Keratinocyte (primary cell): ENCODE results near the gene MYRIP. TPM values are rescaled to one million over a fixed set of nuclear protein-coding genes. Genes with fewer than 3 reads are reported as not detected.

Experiments used
- DNase-seq: peaks from one replicate; pipeline ENCODE4 v3.0.0-alpha.2; 2011; ENCODE audit warnings: low read depth, missing footprints, low spot score
- FAIRE-seq: peaks from 2 replicates; lab custom pipeline; 2011; peaks lifted over from hg19 to GRCh38; lab: Jason Lieb, UNC
- H2AFZ ChIP-seq: 2 replicates; pipeline ENCODE4 v1.6.0; 2012; ENCODE audit warnings: low read length, control low read depth, inconsistent platforms; ENCODE audit not compliant: control insufficient read depth
- H3K27ac ChIP-seq: 2 replicates; pipeline ENCODE4 v1.5.1; 2011; ENCODE audit warnings: low read length; ENCODE audit not compliant: control insufficient read depth, insufficient read depth
- H3K27me3 ChIP-seq: 3 replicates; pipeline ENCODE4 v1.6.0; 2011; ENCODE audit warnings: low read length; ENCODE audit not compliant: control insufficient read depth, insufficient read depth; ENCODE audit errors: extremely low read depth
- H3K36me3 ChIP-seq, 2 experiments: 2 replicates in 1 of 2; 3 replicates in 1 of 2; pipeline ENCODE4 v1.5.1; 2011; ENCODE audit warnings: low read length in 2 of 2, mild to moderate bottlenecking in 1 of 2; ENCODE audit not compliant: control insufficient read depth in 2 of 2, insufficient read depth in 2 of 2; ENCODE audit errors: extremely low read depth in 1 of 2
- H3K4me1 ChIP-seq: 3 replicates; pipeline ENCODE4 v1.5.1; 2011; ENCODE audit warnings: low read length; ENCODE audit not compliant: control insufficient read depth, insufficient read depth; ENCODE audit errors: extremely low read depth
- H3K4me2 ChIP-seq: 3 replicates; pipeline ENCODE4 v1.6.0; 2011; ENCODE audit warnings: low read depth, low read length; ENCODE audit not compliant: control insufficient read depth, insufficient read depth; ENCODE audit errors: extremely low read depth
- H3K4me3 ChIP-seq, 3 experiments: fragments of 200-600 bp in 1 of 3; sonication (generic) in 1 of 3; 2 replicates in 2 of 3; 3 replicates in 1 of 3; pipeline ENCODE4 v1.5.1; 2011 to 2016; ENCODE audit warnings: low read length in 3 of 3, mild to moderate bottlenecking in 3 of 3, control low read depth in 2 of 3, inconsistent platforms in 1 of 3, low read depth in 1 of 3, mixed read lengths in 1 of 3, mixed run types in 1 of 3, moderate library complexity in 1 of 3; ENCODE audit not compliant: control insufficient read depth in 2 of 3, insufficient read depth in 2 of 3; ENCODE audit errors: extremely low read depth in 1 of 3
- H3K79me2 ChIP-seq: 2 replicates; pipeline ENCODE4 v1.6.0; 2012; ENCODE audit warnings: low read length; ENCODE audit not compliant: control insufficient read depth, insufficient read depth
- H3K9ac ChIP-seq: 3 replicates; pipeline ENCODE4 v1.6.0; 2011; ENCODE audit warnings: low read length; ENCODE audit not compliant: control insufficient read depth, insufficient read depth; ENCODE audit errors: extremely low read depth
- H3K9me1 ChIP-seq: 3 replicates; pipeline ENCODE4 v1.6.0; 2011; ENCODE audit warnings: low read length; ENCODE audit not compliant: control insufficient read depth, insufficient read depth; ENCODE audit errors: extremely low read depth
- H3K9me3 ChIP-seq: 2 replicates; pipeline ENCODE4 v1.5.1; 2012; ENCODE audit warnings: low read depth, low read length; ENCODE audit not compliant: control insufficient read depth
- H4K20me1 ChIP-seq: 3 replicates; pipeline ENCODE4 v1.6.0; 2011; ENCODE audit warnings: low read length; ENCODE audit not compliant: control insufficient read depth, insufficient read depth; ENCODE audit errors: extremely low read depth
- CTCF ChIP-seq, 3 experiments: IDR thresholded peaks in 1 of 3; conservative IDR thresholded peaks in 1 of 3; optimal IDR thresholded peaks in 1 of 3; 2 replicates in 2 of 3; 3 replicates in 1 of 3; pipeline versions ENCODE3 to v1.5.1; 2011; ENCODE audit warnings: low read length in 3 of 3, mild to moderate bottlenecking in 3 of 3, moderate library complexity in 2 of 3, control low read depth in 1 of 3, inconsistent platforms in 1 of 3; ENCODE audit not compliant: insufficient read depth in 2 of 3; ENCODE audit errors: extremely low read depth in 1 of 3
- EZH2 ChIP-seq: IDR thresholded peaks from one replicate; pipeline ENCODE4 v1.6.1; 2012; ENCODE audit warnings: inconsistent platforms, mild to moderate bottlenecking, low read length, moderate library complexity
- dilution Hi-C: fragments of 300-500 bp; cut with MboI; formaldehyde crosslinking; loops from one replicate; pipeline ENCODE4 v1.7.0; 2020; ENCODE audit warnings: low sequenced_read_pairs; ENCODE audit not compliant: extremely low pct_ligation_motif_present
- polyA plus RNA-seq, 5 experiments: library from polyadenylated mRNA; depleted of rRNA in 3 of 5; stranded (reverse) in 3 of 5; stranded (forward) in 1 of 5; unstranded in 1 of 5; fragments of >200 nt; gene quantifications; 1 replicate in 1 of 5; 2 replicates in 3 of 5; 3 replicates in 1 of 5; pipeline versions ENCODE4 v1.2.1 to v1.2.3, GENCODE V29; 2011 to 2012; ENCODE audit warnings: missing spikeins in 2 of 5, low read depth in 1 of 5, low replicate concordance in 1 of 5

MYRIP gene
- polyA plus RNA-seq, 1 donor (not counting 4 experiments of a cell fraction or from before 2014, with no cell fraction given): 0.01 TPM

- no peaks in the 10 kb centered on the region for H3K79me2 ChIP-seq
- no peaks in the 10 kb centered on the region for H4K20me1 ChIP-seq
- no peaks in the 10 kb centered on the region for H3K9me3 ChIP-seq
- H3K36me3 ChIP-seq: no peaks in the 10 kb centered on the region
- H3K9ac ChIP-seq: no peak overlapping the region
- H3K4me1 ChIP-seq: no peaks in the 10 kb centered on the region
- no peak overlapping the region for H3K4me3 ChIP-seq
- DNase-seq (no peak), FAIRE-seq (no peak)
- H3K9me1 ChIP-seq: no peaks in the 10 kb centered on the region
- no peak overlapping the region for H2AFZ ChIP-seq
- no peak overlapping the region for H3K4me2 ChIP-seq
- H3K27ac ChIP-seq: no peak overlapping the region
- TF ChIP-seq EZH2 (no peak), CTCF (optimal IDR thresholded peaks at IDR 0.05 in 1 of 3, IDR thresholded peaks at IDR 0.05 in 1 of 3, conservative IDR thresholded peaks at IDR 0.05 in 1 of 3; ENCODE audit: extremely low read depth in 1 of 3, insufficient read depth in 2 of 3, low read length in 3 of 3) (no peak)
- dilution Hi-C loops: no loop called here
- no peaks in the 10 kb centered on the region for H3K27me3 ChIP-seq
Observed at GRCh38 chr3:40211579-40211978, 402.2 kb downstream of the MYRIP start.

DNA sequence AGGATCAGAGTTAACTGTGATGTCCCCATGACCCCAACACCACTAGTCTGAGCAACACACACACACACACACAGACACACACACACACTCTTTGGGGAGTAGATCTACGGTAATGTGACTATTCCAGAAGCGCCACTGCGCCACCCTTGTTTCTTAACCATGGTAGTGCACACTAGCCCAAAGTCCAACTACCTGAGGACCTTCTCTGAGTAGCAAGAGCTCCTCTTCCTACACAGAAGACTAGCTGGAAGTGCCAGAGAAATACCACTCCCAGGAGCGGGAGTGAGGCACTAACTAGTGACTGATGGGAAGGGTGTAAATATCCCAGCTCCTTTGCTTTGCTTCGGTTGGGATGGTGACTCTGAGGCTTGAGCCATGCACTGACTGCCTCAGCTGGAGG, 404.1 kb downstream of the MYRIP start:
- H2AFZ ChIP-seq: no peak overlapping the region
- H3K27ac ChIP-seq: no peak overlapping the region
- H3K4me3 ChIP-seq: no peak overlapping the region
- DNase-seq (no peak), FAIRE-seq (no peak)
- no peaks in the 10 kb centered on the region for H3K9me1 ChIP-seq
- no peaks in the 10 kb centered on the region for H3K27me3 ChIP-seq
- no peak for TF ChIP-seq EZH2
- no peak for TF ChIP-seq CTCF (optimal IDR thresholded peaks at IDR 0.05 in 1 of 3, IDR thresholded peaks at IDR 0.05 in 1 of 3, conservative IDR thresholded peaks at IDR 0.05 in 1 of 3; ENCODE audit: extremely low read depth in 1 of 3, insufficient read depth in 2 of 3, low read length in 3 of 3)
- no peaks in the 10 kb centered on the region for H3K4me1 ChIP-seq
- H3K9me3 ChIP-seq: no peaks in the 10 kb centered on the region
- H3K4me2 ChIP-seq: no peak overlapping the region
- no peaks in the 10 kb centered on the region for H3K36me3 ChIP-seq
- no peak overlapping the region for H3K9ac ChIP-seq
- dilution Hi-C loops: no loop called here
- no peaks in the 10 kb centered on the region for H4K20me1 ChIP-seq
- H3K79me2 ChIP-seq: no peaks in the 10 kb centered on the region
